ENCODE results near the gene RHEX. TPM values are rescaled to one million over a fixed set of nuclear protein-coding genes. Genes with fewer than 3 reads are reported as not detected.

RHEX gene
- total and polyA plus RNA-seq, 4 donors, result 0.57 to 7.4 (median 1.2) TPM

DNA sequence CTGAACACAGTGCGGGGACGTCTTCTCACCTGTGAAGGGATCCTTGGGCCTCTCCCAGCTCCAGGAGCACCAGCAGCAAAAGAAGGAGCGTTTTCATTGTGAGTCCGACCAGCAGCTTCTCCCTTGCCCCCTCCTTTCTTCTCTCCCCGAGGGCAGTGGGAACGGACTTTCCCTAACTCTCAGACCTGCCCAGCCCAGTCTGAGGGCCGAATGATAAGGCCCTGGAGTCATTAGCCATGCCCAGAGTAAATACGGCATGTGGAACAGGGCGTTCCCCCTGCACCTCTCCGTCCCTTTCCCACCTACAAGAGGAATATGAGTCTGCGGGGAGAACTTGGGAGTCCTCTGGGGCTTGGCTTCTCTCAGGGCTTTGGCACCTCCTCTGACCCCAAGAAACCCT, 29.3 kb upstream of the RHEX start, which contains the start of gene CTSE:
CTSE (minus strand) TSS at position 201 of the 400 bp plus-strand sequence; CDS start at position 97, 104 bp downstream.
- H3K4me3 ChIP-seq, result no peak within 1 kb of the TSS
- no peaks in the 10 kb centered on the region for H3K27me3 ChIP-seq (ENCODE audit: control insufficient read depth in 3 of 3, insufficient read depth in 3 of 3, low read length in 2 of 3)

DNA sequence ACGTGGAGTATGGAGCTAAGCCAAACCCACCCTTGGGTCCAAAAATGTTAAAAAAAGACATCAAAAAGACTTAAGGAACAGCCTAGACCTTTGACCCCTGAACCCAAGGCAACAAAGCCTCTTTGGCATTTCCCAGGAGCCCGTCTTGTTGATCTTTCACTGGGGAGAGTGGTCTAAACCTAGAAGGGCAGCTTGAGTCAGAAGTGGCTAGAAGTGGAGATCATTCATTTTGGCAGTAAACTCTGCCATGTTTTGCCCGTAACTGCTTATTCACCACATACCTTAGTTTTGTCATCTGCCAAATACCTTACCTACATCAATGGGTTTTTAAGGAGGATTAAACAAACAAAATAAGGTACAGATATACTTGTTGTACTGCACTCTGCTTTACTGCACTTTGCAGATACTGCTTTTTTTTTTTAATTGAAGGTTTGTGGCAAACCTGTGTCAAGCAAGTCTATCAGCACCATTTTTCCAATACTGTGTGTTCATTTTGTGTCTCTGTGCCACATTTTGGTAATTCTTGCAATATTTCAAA, 27.6 kb upstream of the RHEX start:
- Histone ChIP-seq H3K27ac (ENCODE audit: low read depth in 1 of 2, low read length in 1 of 2) (peak overlapping the region in 1 of 2 donors; percentile 32), H3K4me1 (ENCODE audit: control insufficient read depth in 5 of 5, insufficient read depth in 5 of 5, low read length in 5 of 5) (peaks cover 0 to 5% (median 0%) of the 10 kb centered on the region in 5 donors), H3K9me3 (ENCODE audit: control insufficient read depth in 4 of 4, insufficient read depth in 3 of 4, low read length in 3 of 4) (no peaks in the 10 kb centered on the region), H3K4me3 (no peak overlapping the region), H3K27me3 (ENCODE audit: control insufficient read depth in 3 of 3, insufficient read depth in 3 of 3, low read length in 2 of 3) (no peaks in the 10 kb centered on the region), H3K36me3 (ENCODE audit: control insufficient read depth in 4 of 4, insufficient read depth in 4 of 4, low read length in 4 of 4) (no peaks in the 10 kb centered on the region), H3K9ac (ENCODE audit: insufficient read depth in 1 of 2, low read length in 2 of 2) (no peak overlapping the region)
- peak; percentile 45 for ATAC-seq (ENCODE audit: insufficient read depth, low FRiP score)
- 66 to 85% methylated on average over 3 of the region's 3 CpGs for WGBS, 2 donors
- TF ChIP-seq, protein P1, sequence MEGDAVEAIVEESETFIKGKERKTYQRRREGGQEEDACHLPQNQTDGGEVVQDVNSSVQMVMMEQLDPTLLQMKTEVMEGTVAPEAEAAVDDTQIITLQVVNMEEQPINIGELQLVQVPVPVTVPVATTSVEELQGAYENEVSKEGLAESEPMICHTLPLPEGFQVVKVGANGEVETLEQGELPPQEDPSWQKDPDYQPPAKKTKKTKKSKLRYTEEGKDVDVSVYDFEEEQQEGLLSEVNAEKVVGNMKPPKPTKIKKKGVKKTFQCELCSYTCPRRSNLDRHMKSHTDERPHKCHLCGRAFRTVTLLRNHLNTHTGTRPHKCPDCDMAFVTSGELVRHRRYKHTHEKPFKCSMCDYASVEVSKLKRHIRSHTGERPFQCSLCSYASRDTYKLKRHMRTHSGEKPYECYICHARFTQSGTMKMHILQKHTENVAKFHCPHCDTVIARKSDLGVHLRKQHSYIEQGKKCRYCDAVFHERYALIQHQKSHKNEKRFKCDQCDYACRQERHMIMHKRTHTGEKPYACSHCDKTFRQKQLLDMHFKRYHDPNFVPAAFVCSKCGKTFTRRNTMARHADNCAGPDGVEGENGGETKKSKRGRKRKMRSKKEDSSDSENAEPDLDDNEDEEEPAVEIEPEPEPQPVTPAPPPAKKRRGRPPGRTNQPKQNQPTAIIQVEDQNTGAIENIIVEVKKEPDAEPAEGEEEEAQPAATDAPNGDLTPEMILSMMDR (IDR thresholded peaks at IDR 0.05; ENCODE audit: control extremely low read depth, extremely low read depth), result no peak
- no peak for DNase-seq

More for the DNA sequence above, 29.3 kb upstream of the RHEX start, which contains the start of gene CTSE:
- Histone ChIP-seq H3K9ac (ENCODE audit: insufficient read depth in 1 of 2, low read length in 2 of 2) (no peak within 1 kb of the TSS), H3K27ac (ENCODE audit: low read depth in 1 of 2, low read length in 1 of 2) (peak within 1 kb of the TSS in 1 of 2 donors; percentile 2), H3K4me1 (ENCODE audit: control insufficient read depth in 5 of 5, insufficient read depth in 5 of 5, low read length in 5 of 5) (peaks cover 0 to 5% (median 0%) of the 10 kb centered on the region in 5 donors), H3K36me3 (ENCODE audit: control insufficient read depth in 4 of 4, insufficient read depth in 4 of 4, low read length in 4 of 4) (no peaks in the 10 kb centered on the region), H3K9me3 (ENCODE audit: control insufficient read depth in 4 of 4, insufficient read depth in 3 of 4, low read length in 3 of 4) (no peaks in the 10 kb centered on the region)
- peak; percentile 81 for ATAC-seq (ENCODE audit: insufficient read depth, low FRiP score)
- TF ChIP-seq, protein P1 (IDR thresholded peaks at IDR 0.05; ENCODE audit: control extremely low read depth, extremely low read depth), result no peak
- WGBS, 2 donors, result 65 to 86% methylated on average over 11 of the region's 11 CpGs
- DNase-seq, result no peak

- H3K9me3 ChIP-seq (ENCODE audit: control insufficient read depth in 4 of 4, insufficient read depth in 3 of 4, low read length in 3 of 4), result no peaks in the 10 kb centered on the region
- no peak overlapping the region for H3K9ac ChIP-seq (ENCODE audit: insufficient read depth in 1 of 2, low read length in 2 of 2)
- no peaks in the 10 kb centered on the region for H3K27me3 ChIP-seq (ENCODE audit: control insufficient read depth in 3 of 3, insufficient read depth in 3 of 3, low read length in 2 of 3)
- H3K36me3 ChIP-seq (ENCODE audit: control insufficient read depth in 4 of 4, insufficient read depth in 4 of 4, low read length in 4 of 4), result no peaks in the 10 kb centered on the region
- ATAC-seq (ENCODE audit: insufficient read depth, low FRiP score) (no peak), DNase-seq (peak in 2 of 3 donors; percentile 31 to 49)
- H3K27ac ChIP-seq (ENCODE audit: low read depth in 1 of 2, low read length in 1 of 2), result no peak overlapping the region
- peaks cover 0 to 3% (median 0%) of the 10 kb centered on the region in 5 donors for H3K4me1 ChIP-seq (ENCODE audit: control insufficient read depth in 5 of 5, insufficient read depth in 5 of 5, low read length in 5 of 5)
- TF ChIP-seq, protein P1 (IDR thresholded peaks at IDR 0.05; ENCODE audit: control extremely low read depth, extremely low read depth), result no peak
- no peak overlapping the region for H3K4me3 ChIP-seq
- WGBS, 2 donors, result 34 to 38% methylated on average over 4 of the region's 4 CpGs
These were observed 23.5 kb upstream of the RHEX start for GRCh38 chr1:206029484-206029883.

All from lung (tissue), 12 donors.